ENCODE data around the gene MRPL43. TPM values are rescaled to one million over a fixed set of nuclear protein-coding genes. Genes with fewer than 3 reads are reported as not detected.
"Not testable (repeated sequence)": the region's sequence is repeated elsewhere in the genome, so short reads cannot be mapped to it uniquely, and the experiment has no call there.

MRPL43 gene
- total RNA-seq, 2 experiments from 2014 or later = 47.0 to 50.1 TPM

DNA sequence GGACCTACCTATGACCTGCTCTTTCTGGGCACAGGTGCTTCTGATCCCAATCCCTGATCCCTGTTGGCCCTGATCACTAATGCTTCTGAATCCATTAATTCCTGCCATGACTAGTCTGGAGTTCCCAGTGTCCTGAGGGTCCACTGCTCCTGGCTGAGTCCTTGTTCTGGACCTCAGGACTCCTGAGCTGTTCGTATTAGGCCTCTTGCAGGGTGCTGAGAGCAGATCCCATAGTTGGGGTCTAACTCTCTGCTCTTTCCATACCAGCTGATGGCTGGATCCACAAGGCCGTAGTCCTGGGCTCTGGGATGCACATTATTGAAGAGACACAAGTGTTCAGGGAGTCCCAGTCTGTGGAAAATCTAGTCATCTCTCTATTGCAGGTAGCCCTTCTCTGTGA is 7.0 kb downstream of the MRPL43 start:
- Mint-ChIP-seq H3K36me3 (peaks cover 5% of the 10 kb centered on the region), H3K27ac (no peak overlapping the region), H3K4me3 (no peak overlapping the region), H3K4me1 (ENCODE audit: low read depth) (no peaks in the 10 kb centered on the region), H3K9me3 (no peaks in the 10 kb centered on the region), H3K27me3 (no peaks in the 10 kb centered on the region)
- DNase-seq = no peak
- intact Hi-C loops (cut with micrococcal nuclease) = no loop called here
- CTCF ChIA-PET = interaction anchor here (0.5 kb wide), 1 partner anchor 26 kb away, joined by 3 read pairs; no protein-coding TSS in a partner anchor
- POLR2A ChIA-PET = no interaction called here

DNA sequence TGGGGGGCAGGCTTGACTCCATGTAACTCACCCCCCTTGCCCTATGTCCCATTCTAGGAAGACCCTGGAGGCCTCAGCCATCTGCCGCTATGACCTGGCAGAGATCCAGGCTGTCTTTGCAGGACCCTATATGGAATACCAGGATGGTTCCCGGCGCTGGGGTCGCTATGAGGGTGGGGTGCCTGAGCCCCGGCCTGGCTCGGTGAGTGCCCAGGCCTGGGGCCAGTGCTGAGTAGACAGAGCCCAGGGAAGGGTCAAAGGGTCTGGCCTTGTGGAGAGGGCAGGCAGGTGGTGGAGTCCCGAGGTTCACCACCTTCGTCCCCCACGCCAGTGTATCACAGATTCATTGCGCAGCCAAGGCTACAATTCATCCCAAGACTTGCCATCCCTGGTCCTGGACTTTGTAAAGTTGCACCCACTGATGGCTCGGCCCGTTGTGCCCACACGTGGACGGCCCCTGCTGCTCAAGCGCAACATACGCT is 7.5 kb downstream of the MRPL43 start:
- intact Hi-C loops (cut with micrococcal nuclease) = loop anchor here (5.0 kb wide), 1 partner anchor 47 kb away; no protein-coding TSS in a partner anchor
- Mint-ChIP-seq H3K27ac (no peak overlapping the region), H3K27me3 (no peaks in the 10 kb centered on the region), H3K4me1 (ENCODE audit: low read depth) (no peaks in the 10 kb centered on the region), H3K4me3 (no peak overlapping the region), H3K36me3 (peaks cover 5% of the 10 kb centered on the region), H3K9me3 (no peaks in the 10 kb centered on the region)
- no peak for DNase-seq
- POLR2A ChIA-PET = no interaction called here
- CTCF ChIA-PET = no interaction called here

DNA sequence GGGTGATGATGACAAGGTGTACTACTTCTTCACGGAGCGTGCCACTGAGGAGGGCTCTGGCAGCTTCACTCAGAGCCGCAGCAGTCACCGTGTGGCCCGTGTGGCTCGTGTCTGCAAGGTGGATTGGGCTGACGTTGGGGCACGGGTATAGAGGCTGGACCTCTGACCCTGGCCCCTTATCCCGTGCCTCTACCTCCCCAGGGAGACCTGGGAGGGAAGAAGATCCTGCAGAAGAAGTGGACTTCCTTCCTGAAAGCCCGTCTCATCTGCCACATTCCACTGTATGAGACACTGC is 8.4 kb downstream of the MRPL43 start:
- intact Hi-C loops (cut with micrococcal nuclease) = loop anchor here (5.0 kb wide), 1 partner anchor 48 kb away; no protein-coding TSS in a partner anchor
- Mint-ChIP-seq H3K27ac (no peak overlapping the region), H3K4me1 (ENCODE audit: low read depth) (no peaks in the 10 kb centered on the region), H3K4me3 (no peak overlapping the region), H3K36me3 (peaks cover 5% of the 10 kb centered on the region), H3K9me3 (no peaks in the 10 kb centered on the region), H3K27me3 (no peaks in the 10 kb centered on the region)
- CTCF ChIA-PET = no interaction called here
- no peak for DNase-seq
- POLR2A ChIA-PET = no interaction called here

DNA sequence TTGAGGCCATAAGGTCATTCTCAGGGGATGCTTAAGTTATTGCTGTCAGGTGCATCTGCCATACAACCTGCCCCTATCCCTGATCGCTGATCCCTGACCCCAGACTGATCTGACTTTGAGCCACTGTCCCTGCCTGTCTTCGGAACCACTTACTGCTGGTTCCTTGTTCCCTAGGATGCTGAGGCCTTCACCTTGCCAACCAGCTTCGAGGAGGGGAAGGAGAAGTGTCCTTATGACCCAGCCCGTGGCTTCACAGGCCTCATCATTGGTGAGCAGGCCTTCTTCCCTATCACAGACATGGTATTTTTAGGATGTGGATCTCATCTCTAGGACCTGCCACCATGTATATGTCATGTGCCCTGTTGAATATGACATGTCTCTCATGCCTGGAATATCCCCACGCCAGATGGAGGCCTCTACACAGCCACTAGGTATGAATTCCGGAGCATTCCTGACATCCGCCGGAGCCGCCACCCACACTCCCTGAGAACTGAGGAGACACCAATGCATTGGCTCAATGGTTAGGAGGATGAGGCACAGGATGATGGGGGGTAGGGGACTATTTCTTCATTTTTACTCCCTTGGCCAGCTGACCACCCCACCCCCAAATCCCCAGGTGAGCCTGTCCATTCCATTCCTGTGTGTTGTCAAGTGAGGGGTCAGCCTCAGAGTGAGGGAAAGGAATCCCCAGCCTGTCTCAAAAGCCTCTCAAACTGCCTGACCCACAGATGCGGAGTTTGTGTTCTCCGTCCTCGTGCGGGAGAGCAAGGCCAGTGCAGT is 9.0 kb downstream of the MRPL43 start:
- intact Hi-C loops (cut with micrococcal nuclease) = loop anchor here (5.0 kb wide), 1 partner anchor 49 kb away; no protein-coding TSS in a partner anchor
- Mint-ChIP-seq H3K36me3 (peaks cover 5% of the 10 kb centered on the region), H3K4me3 (no peak overlapping the region), H3K4me1 (ENCODE audit: low read depth) (no peaks in the 10 kb centered on the region), H3K27ac (no peak overlapping the region), H3K27me3 (no peaks in the 10 kb centered on the region), H3K9me3 (no peaks in the 10 kb centered on the region)
- no peak for DNase-seq
- CTCF ChIA-PET = no interaction called here
- POLR2A ChIA-PET = no interaction called here

DNA sequence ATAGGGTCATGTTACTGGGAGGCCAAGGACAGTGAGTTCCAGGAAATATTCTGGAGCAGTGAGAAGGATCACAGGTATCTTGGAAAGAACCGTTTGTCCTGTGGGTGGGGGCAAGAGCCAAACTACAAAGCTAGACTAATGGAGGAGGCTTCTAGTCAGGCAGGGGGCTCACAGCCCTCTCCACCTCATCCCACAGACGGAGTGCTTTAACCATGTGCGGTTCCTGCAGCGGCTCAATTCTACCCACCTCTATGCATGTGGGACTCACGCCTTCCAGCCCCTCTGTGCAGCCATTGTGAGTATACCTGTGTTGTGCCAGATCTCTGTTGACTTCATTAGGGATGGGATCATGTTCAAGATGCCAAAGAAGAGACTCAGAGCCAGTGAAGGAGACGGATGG is 9.9 kb downstream of the MRPL43 start:
- H3K4me3 Mint-ChIP-seq = no peak overlapping the region
- intact Hi-C loops (cut with micrococcal nuclease) = loop anchor here (5.0 kb wide), 1 partner anchor 50 kb away; no protein-coding TSS in a partner anchor
- CTCF ChIA-PET = no interaction called here
- no peak for DNase-seq
- no peaks in the 10 kb centered on the region for H3K9me3 Mint-ChIP-seq
- H3K4me1 Mint-ChIP-seq (ENCODE audit: low read depth) = no peaks in the 10 kb centered on the region
- H3K27me3 Mint-ChIP-seq = no peaks in the 10 kb centered on the region
- peaks cover 2% of the 10 kb centered on the region for H3K36me3 Mint-ChIP-seq
- POLR2A ChIA-PET = no interaction called here
- no peak overlapping the region for H3K27ac Mint-ChIP-seq

DNA sequence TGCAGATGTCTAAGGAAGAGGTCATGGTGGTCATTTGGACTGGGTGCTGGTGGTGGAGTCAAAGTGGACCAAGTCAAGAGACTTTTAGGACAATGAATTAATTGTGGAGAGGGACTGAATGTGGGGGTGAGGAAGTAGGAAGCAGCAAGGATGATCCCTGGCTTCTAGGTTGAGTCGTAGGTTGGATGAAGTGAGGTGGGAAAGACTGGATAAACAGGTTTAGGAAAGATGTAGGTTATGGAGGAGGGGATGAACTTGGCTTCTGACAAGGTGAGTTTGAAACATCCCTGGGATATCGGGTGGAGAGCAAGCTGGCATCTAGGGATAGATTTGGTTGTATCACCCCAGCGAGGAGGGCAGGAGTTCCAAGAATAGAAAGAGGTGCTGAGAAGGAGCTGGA is 10.4 kb downstream of the MRPL43 start:
- no peak for DNase-seq
- Mint-ChIP-seq H3K4me1 (ENCODE audit: low read depth) (no peaks in the 10 kb centered on the region), H3K4me3 (no peak overlapping the region), H3K27me3 (no peaks in the 10 kb centered on the region), H3K27ac (no peak overlapping the region), H3K9me3 (no peaks in the 10 kb centered on the region), H3K36me3 (peaks cover 2% of the 10 kb centered on the region)
- ChIA-PET POLR2A (no interaction called here), CTCF (no interaction called here)
- intact Hi-C loops (cut with micrococcal nuclease) = loop anchor here (5.0 kb wide), 1 partner anchor 50 kb away; no protein-coding TSS in a partner anchor

DNA sequence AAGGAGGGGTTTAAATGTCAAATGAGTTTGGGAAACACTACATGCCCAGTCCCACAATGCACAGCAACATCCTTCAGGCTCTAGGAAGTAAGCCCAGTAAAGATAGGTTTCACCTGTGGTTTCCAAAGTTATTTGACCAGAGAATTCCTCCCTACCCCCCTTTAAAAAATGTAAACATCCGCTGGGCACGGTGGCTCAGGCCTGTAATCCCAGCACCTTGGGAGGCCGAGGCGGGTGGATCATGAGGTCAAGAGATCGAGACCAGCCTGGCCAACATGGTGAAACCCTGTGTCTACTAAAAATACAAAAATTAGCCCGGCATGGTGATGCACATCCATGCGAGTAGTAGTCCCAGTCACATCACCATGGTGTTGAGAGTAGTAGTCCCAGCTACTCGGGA is 11.9 kb downstream of the MRPL43 start:
- H3K36me3 Mint-ChIP-seq; H3K4me3 Mint-ChIP-seq; POLR2A ChIA-PET; H3K27me3 Mint-ChIP-seq; H3K4me1 Mint-ChIP-seq (ENCODE audit: low read depth); H3K9me3 Mint-ChIP-seq; H3K27ac Mint-ChIP-seq; CTCF ChIA-PET; DNase-seq: not testable (repeated sequence)
- intact Hi-C loops (cut with micrococcal nuclease) = loop anchor here (5.0 kb wide), 1 partner anchor 52 kb away; no protein-coding TSS in a partner anchor

DNA sequence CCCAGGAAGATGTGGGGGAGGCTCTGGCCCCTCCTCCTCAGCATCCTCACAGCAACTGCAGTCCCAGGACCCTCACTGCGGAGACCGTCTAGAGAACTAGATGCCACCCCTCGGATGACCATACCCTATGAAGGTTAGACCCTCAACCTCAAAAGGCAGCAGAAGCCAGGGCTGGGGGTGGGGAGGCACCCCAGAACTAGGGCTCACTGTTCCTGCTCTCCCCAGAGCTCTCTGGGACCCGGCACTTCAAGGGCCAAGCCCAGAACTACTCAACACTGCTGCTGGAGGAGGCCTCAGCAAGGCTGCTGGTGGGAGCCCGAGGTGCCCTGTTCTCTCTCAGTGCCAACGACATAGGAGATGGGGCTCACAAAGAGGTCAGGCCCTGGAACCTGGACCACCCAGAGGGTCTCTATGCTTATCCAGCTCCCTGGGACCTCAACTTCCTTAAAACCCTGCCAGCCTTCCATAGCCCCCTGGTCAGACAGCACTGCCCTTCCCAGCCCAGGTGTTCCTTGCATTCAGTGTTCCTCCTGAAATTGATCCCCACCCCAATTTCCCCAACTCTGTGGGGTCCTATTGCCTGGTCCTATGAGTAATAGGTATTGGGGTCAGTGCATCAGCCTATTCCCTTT is 14.3 kb downstream of the MRPL43 start:
- Mint-ChIP-seq H3K4me3 (no peak overlapping the region), H3K27ac (no peak overlapping the region), H3K36me3 (no peaks in the 10 kb centered on the region), H3K9me3 (no peaks in the 10 kb centered on the region), H3K4me1 (ENCODE audit: low read depth) (peaks cover 8% of the 10 kb centered on the region), H3K27me3 (no peaks in the 10 kb centered on the region)
- CTCF ChIA-PET = interaction anchor here (1.7 kb wide), 1 partner anchor 41 kb away, joined by 3 read pairs; no protein-coding TSS in a partner anchor
- POLR2A ChIA-PET = interaction anchor here (0.6 kb wide), 1 partner anchor 603 kb away, joined by 4 read pairs; no protein-coding TSS in a partner anchor
- DNase-seq = no peak
- intact Hi-C loops (cut with micrococcal nuclease) = no loop called here

DNA sequence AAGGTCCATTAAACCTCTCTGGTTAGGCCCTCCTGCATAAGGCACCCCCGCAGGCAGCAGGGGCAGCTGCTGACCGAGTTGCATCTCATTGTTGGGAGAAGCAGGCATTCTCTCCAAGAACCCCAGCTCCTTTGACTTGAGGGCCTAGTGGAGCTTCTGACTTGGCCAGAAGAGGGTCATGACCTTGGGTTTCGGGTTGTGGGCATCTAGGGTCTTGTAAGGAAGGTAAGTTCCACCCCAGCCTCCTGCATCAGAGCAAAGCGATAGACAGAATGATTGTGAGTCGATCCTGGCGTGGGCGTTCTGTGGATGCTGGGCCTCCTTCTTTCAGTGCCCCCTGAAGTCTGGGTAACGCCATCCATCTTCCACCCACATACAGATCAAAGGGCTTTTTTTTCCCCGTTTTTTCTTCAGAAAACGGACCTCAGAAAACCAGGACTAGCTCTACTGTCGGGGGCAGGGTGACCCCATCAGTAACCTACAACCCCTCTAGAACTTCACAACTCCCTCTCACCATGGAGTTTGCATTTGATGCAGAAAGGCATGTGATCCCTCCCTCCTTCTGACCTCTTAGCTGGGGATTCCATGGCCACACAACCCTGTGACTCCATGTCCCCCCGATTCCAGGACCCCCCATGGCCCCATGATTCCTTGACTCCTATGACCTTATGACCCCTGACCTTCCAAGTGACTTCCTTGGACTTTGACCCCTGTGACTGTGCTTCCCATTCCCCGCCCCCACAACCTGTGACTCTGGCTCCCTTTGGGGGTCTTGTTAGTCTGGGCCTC is 15.0 kb downstream of the MRPL43 start:
- no peaks in the 10 kb centered on the region for H3K27me3 Mint-ChIP-seq
- ChIA-PET POLR2A (no interaction called here), CTCF (no interaction called here)
- intact Hi-C loops (cut with micrococcal nuclease) = no loop called here
- H3K4me3 Mint-ChIP-seq = no peak overlapping the region
- H3K9me3 Mint-ChIP-seq = no peaks in the 10 kb centered on the region
- H3K4me1 Mint-ChIP-seq (ENCODE audit: low read depth) = peaks cover 8% of the 10 kb centered on the region
- H3K36me3 Mint-ChIP-seq = no peaks in the 10 kb centered on the region
- no peak overlapping the region for H3K27ac Mint-ChIP-seq
- DNase-seq = no peak

DNA sequence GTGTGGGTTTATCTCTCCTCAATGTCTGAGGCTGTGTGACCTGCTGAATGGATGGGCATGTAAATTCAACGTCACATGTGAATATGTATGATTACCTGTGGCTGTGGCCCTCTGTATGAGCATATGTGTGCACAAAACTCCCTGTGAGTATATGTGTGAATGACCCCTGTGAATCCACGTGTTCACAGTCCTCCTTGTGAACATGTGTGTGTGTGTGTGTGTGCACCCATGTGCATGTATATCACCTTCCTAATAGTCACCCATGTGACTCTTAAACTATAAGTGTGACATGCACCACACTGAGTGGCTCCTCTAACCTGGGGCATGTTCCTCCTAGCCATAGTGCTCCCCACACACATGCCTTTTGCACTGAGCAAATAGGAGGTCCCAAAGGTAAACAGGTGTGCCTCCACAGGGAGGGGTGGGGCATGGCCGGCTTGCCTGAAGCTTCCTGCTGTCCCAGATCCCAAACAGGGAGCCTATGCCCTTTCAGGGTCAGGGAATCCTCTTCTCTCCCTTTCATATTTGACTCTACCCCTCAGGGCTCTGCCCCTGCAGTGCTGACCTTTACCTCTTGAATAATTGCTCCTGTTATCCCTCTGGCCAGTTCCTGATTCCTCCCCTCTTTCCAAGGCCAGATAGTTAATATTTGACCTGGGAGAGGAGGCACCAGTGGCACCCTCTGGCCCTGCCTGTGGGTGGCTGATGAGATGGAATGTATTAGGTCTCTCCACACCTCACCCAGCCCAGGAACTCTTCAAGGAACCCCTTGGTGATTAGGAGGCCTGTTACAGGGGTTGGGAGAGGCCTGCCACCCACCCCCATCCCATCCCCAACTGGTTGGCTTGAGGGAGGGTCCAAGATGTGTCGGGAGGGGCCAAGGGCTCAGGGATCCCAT is 16.1 kb downstream of the MRPL43 start:
- H3K27me3 Mint-ChIP-seq = no peaks in the 10 kb centered on the region
- H3K27ac Mint-ChIP-seq = no peak overlapping the region
- no peaks in the 10 kb centered on the region for H3K9me3 Mint-ChIP-seq
- H3K36me3 Mint-ChIP-seq = no peaks in the 10 kb centered on the region
- intact Hi-C loops (cut with micrococcal nuclease) = no loop called here
- ChIA-PET CTCF (no interaction called here), POLR2A (no interaction called here)
- H3K4me1 Mint-ChIP-seq (ENCODE audit: low read depth) = peaks cover 8% of the 10 kb centered on the region
- no peak overlapping the region for H3K4me3 Mint-ChIP-seq
- DNase-seq = no peak

DNA sequence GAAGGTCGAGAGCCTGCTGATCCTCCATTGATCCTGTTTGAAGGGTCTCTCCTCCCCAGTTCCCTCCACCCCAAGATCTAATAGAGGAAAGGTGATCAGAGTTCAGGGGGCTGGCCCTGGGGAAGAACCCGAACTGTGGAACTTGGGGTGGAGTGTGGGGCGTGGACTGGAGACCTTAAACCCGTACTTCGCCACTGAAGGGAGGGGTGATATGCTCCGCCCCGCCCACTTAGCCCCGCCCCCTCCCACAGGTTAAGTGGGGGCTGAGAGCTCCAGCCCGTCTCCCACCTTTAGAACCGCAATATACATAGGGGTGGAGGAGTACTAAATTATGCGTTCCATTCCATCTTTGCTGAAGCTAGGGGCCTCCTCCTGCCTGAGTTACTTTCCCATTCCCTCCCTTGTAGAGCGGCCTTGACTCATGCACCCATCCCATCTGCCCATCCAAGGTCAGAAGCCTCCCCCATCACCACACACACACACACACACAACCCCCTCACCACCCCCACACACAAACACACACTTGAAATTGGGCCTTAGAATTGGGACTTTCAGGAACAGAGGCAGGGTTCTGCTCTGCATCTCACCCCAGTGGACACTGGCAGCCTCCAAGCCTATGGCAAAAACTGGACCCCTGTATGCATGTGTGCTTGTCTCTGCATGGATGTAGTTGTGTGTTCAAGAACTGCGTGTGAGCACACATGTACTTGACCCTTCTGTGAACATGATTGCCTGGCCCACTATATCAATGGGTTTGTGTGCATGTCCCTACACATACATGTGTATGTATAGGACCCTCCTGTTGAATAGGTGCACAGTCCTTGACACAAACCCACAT is 17.0 kb downstream of the MRPL43 start:
- peak; percentile 29 for DNase-seq
- CTCF ChIA-PET = interaction anchor here (6.5 kb wide), 1 partner anchor 45 kb away, joined by 35 read pairs; no protein-coding TSS in a partner anchor
- POLR2A ChIA-PET = no interaction called here
- Mint-ChIP-seq H3K27me3 (no peaks in the 10 kb centered on the region), H3K4me3 (no peak overlapping the region), H3K4me1 (ENCODE audit: low read depth) (peaks cover 8% of the 10 kb centered on the region), H3K36me3 (no peaks in the 10 kb centered on the region), H3K9me3 (no peaks in the 10 kb centered on the region), H3K27ac (no peak overlapping the region)
- intact Hi-C loops (cut with micrococcal nuclease) = no loop called here

All from activated CD4-positive, alpha-beta memory T cell treated with anti-CD3 and anti-CD28 coated beads for 36 hours (primary cell).